ENCODE results near the gene TRIP13. TPM values are rescaled to one million over a fixed set of nuclear protein-coding genes. Genes with fewer than 3 reads are reported as not detected.

The TRIP13 gene
- total and polyA plus RNA-seq, 10 of the 15 experiments (the other 5 are each of a cell fraction or from before 2014, with no cell fraction given) = 15.1 to 64.9 (median 32.2) TPM

GRCh38 chr5:955886-956761 is 63.4 kb downstream of the TRIP13 start:
- no peaks in the 10 kb centered on the region for H3K79me2 ChIP-seq (ENCODE audit: control insufficient read depth, insufficient read depth, low read length)
- FAIRE-seq (no peak), ATAC-seq (no peak), DNase-seq (ENCODE audit: low read depth, low spot score) (no peak)
- no peaks in the 10 kb centered on the region for H3K36me3 ChIP-seq (ENCODE audit: control insufficient read depth in 2 of 2, insufficient read depth in 2 of 2, low read length in 1 of 2)
- peaks cover 13% of the 10 kb centered on the region for H3K4me1 ChIP-seq (ENCODE audit: control insufficient read depth, insufficient read depth, low read length)
- no peak overlapping the region for H3K27ac ChIP-seq (ENCODE audit: control insufficient read depth, insufficient read depth)
- no TSS peak for BruUV-seq (replicated peaks)
- no peak overlapping the region for H3K4me3 ChIP-seq
- ChIA-PET RAD21 (ENCODE audit: unreplicated experiment) (no interaction called here), SMC1A (ENCODE audit: uncharacterized antibody, unreplicated experiment) (no interaction called here), CTCF (no interaction called here), POLR2A (no interaction called here)
- H3K27me3 ChIP-seq (replicated peaks in 1 of 2; ENCODE audit: control insufficient read depth in 2 of 2, insufficient read depth in 2 of 2, low read length in 1 of 2) = peaks cover 0 to 4% of the 10 kb centered on the region in 2 experiments; a peak in 2 of 4 replicates
- H4K20me1 ChIP-seq (ENCODE audit: control insufficient read depth, insufficient read depth) = no peaks in the 10 kb centered on the region
- WGBS (ENCODE audit: insufficient coverage, insufficient replicate concordance, low lambda C conversion rate, missing lambda C conversion rate) = 63% methylated on average over 31 of the region's 32 CpGs
- no peaks in the 10 kb centered on the region; the same call in 2 of the 3 replicates for H3K9me3 ChIP-seq (replicated peaks; ENCODE audit: control insufficient read depth, insufficient read depth, low read length)
- intact Hi-C loops (cut with micrococcal nuclease; ENCODE audit: unreplicated experiment) = no loop called here
- TF ChIP-seq NR2C2 (IDR thresholded peaks at IDR 0.05; ENCODE audit: borderline replicate concordance, control insufficient read depth, insufficient read length, low read depth) (no peak), RUNX3 (IDR thresholded peaks at IDR 0.05; ENCODE audit: low read length) (no peak), YBX1 (IDR thresholded peaks at IDR 0.05) (no peak), USF2 (IDR thresholded peaks at IDR 0.05; ENCODE audit: borderline replicate concordance, low read depth, low read length) (no peak), SMC3 (IDR thresholded peaks at IDR 0.05; ENCODE audit: borderline replicate concordance, low read length) (no peak), TCF7 (IDR thresholded peaks at IDR 0.05; ENCODE audit: borderline replicate concordance) (no peak), PBX3 (IDR thresholded peaks at IDR 0.05; ENCODE audit: insufficient replicate concordance, low read depth, low read length) (no peak), ATF3 (IDR thresholded peaks at IDR 0.05; ENCODE audit: borderline replicate concordance, extremely low read depth, low read depth, low read length) (no peak), IKZF2 (IDR thresholded peaks at IDR 0.05) (no peak), NR2C1 (IDR thresholded peaks at IDR 0.05) (no peak)
- H3K9ac ChIP-seq (ENCODE audit: control insufficient read depth, insufficient read depth, low read length) = no peak overlapping the region
- H3K4me2 ChIP-seq (ENCODE audit: control insufficient read depth, insufficient read depth) = no peak overlapping the region
- no peak overlapping the region for H2AFZ ChIP-seq (ENCODE audit: control insufficient read depth, low read depth, low read length)
- in situ Hi-C loops (cut with MboI) = no loop called here

Measured in GM12878 (cell line).